SK-N-SH (cell line): ENCODE results near the gene PAPLN. TPM values are rescaled to one million over a fixed set of nuclear protein-coding genes. Genes with fewer than 3 reads are reported as not detected.

ENCODE experiments used
- CTCF ChIA-PET: fragments of 300-600, 350-600 bp; formaldehyde crosslinking; extraction: SDS; loops from one replicate; lab custom pipeline; 2021; lab: Yijun Ruan, JAX
- POLR2A ChIA-PET: fragments of 350-600 bp; sonication (Branson Sonifier 250); formaldehyde crosslinking; extraction: SDS; loops from one replicate; lab custom pipeline; 2020; ENCODE audit warnings: antibody characterized with exemption, inconsistent platforms; lab: Yijun Ruan, JAX
- DNase-seq: peaks from one replicate; pipeline ENCODE4 v3.0.0; 2012
- H2AFZ ChIP-seq: fragments of 200-600 bp; sonication (generic); 2 replicates; pipeline ENCODE4 v1.8.1; 2016; ENCODE audit warnings: antibody characterized with exemption, mild to moderate bottlenecking, low read depth
- H3F3A ChIP-seq: fragments of 200-600 bp; sonication (generic); replicated peaks from 2 replicates; pipeline ENCODE3; 2016; ENCODE audit warnings: antibody characterized with exemption, mild to moderate bottlenecking; ENCODE audit not compliant: insufficient read depth
- H3K27ac ChIP-seq, 2 experiments: fragments of 200-500 bp in 1 of 2; fragments of 200-600 bp in 1 of 2; sonication (Bioruptor generic) in 1 of 2; sonication (generic), shearing (Covaris generic) in 1 of 2; 2 replicates each; pipeline versions ENCODE4 v1.5.1 to v1.6.1; 2014 to 2016; ENCODE audit warnings: low read depth in 2 of 2, inconsistent platforms in 1 of 2, low read length in 1 of 2, mild to moderate bottlenecking in 1 of 2, mixed read lengths in 1 of 2
- H3K27me3 ChIP-seq: fragments of 200-600 bp; sonication (generic), shearing (Covaris generic); 2 replicates; pipeline ENCODE4 v1.6.1; 2016; ENCODE audit warnings: mixed run types; ENCODE audit not compliant: insufficient read depth
- H3K36me3 ChIP-seq, 2 experiments: fragments of 200-500 bp in 1 of 2; fragments of 200-600 bp in 1 of 2; sonication (Bioruptor generic) in 1 of 2; sonication (generic) in 1 of 2; replicated peaks in 1 of 2; 2 replicates each; pipeline versions ENCODE3 to v1.5.1; 2014 to 2016; ENCODE audit warnings: low read length in 1 of 2, mild to moderate bottlenecking in 1 of 2; ENCODE audit not compliant: insufficient read depth in 2 of 2, control insufficient read depth in 1 of 2
- H3K4me1 ChIP-seq, 2 experiments: fragments of 200-500 bp in 1 of 2; fragments of 200-600 bp in 1 of 2; sonication (Bioruptor generic) in 1 of 2; sonication (generic), shearing (Covaris generic) in 1 of 2; 2 replicates each; pipeline versions ENCODE4 v1.5.1 to v1.6.1; 2014 to 2016; ENCODE audit warnings: low read depth in 1 of 2, low read length in 1 of 2, mixed run types in 1 of 2; ENCODE audit not compliant: insufficient read depth in 2 of 2, control insufficient read depth in 1 of 2
- H3K4me2 ChIP-seq: fragments of 200-600 bp; sonication (generic), shearing (Covaris generic); 2 replicates; pipeline ENCODE4 v1.6.1; 2017; ENCODE audit warnings: mixed run types
- H3K4me3 ChIP-seq, 2 experiments: fragments of 200-500 bp in 1 of 2; fragments of 200-600 bp in 1 of 2; sonication (Bioruptor generic) in 1 of 2; sonication (generic), shearing (Covaris generic) in 1 of 2; 2 replicates each; pipeline versions ENCODE4 v1.5.1 to v1.8.1; 2014 to 2016; ENCODE audit warnings: low read depth in 2 of 2, inconsistent platforms in 1 of 2, low read length in 1 of 2, mild to moderate bottlenecking in 1 of 2, mixed read lengths in 1 of 2, moderate library complexity in 1 of 2
- H3K79me2 ChIP-seq: fragments of 200-600 bp; sonication (generic); 2 replicates; pipeline ENCODE4 v1.8.1; 2017; ENCODE audit warnings: mild to moderate bottlenecking; ENCODE audit not compliant: insufficient read depth
- H3K9ac ChIP-seq: fragments of 200-600 bp; sonication (generic); 2 replicates; pipeline ENCODE4 v1.6.1; 2017; ENCODE audit warnings: mixed run types
- H3K9me2 ChIP-seq: fragments of 200-600 bp; sonication (generic); 2 replicates; pipeline ENCODE4 v1.6.1; 2017; ENCODE audit warnings: mixed run types
- H3K9me3 ChIP-seq: fragments of 200-600 bp; sonication (generic); 2 replicates; pipeline ENCODE4 v1.6.1; 2017; ENCODE audit warnings: mixed run types, mild to moderate bottlenecking, moderate library complexity
- H4K20me1 ChIP-seq: fragments of 200-600 bp; sonication (generic); 2 replicates; pipeline ENCODE4 v1.6.1; 2017; ENCODE audit warnings: mild to moderate bottlenecking, mixed run types; ENCODE audit not compliant: insufficient read depth
- CHD2 ChIP-seq: fragments of 150-350 bp; IDR thresholded peaks from 2 replicates; pipeline ENCODE4 v1.6.1; 2018; ENCODE audit warnings: low read length; ENCODE audit not compliant: partially characterized antibody
- EP300 ChIP-seq, 2 experiments: IDR thresholded peaks; 2 replicates each; pipeline versions ENCODE4 v1.4.0 to v1.6.1; 2012; ENCODE audit warnings: borderline replicate concordance in 1 of 2, low read depth in 1 of 2, low read length in 1 of 2
- EZH2phosphoT487 ChIP-seq: fragments of 200-600 bp; sonication (generic); IDR thresholded peaks from 2 replicates; pipeline ENCODE4 v1.6.1; 2017; ENCODE audit warnings: low read depth, mixed run types, mild to moderate bottlenecking, antibody characterized with exemption, moderate library complexity, borderline replicate concordance
- FOSL2 ChIP-seq: IDR thresholded peaks from 2 replicates; pipeline ENCODE4 v1.4.0; 2012; ENCODE audit warnings: low read depth, mild to moderate bottlenecking, moderate library complexity, borderline replicate concordance
- FOXJ3 ChIP-seq: sonication (generic); formaldehyde crosslinking; IDR thresholded peaks from 2 replicates; pipeline ENCODE4 v1.5.1; 2020; ENCODE audit warnings: mild to moderate bottlenecking, missing genetic modification reagents
- GABPA ChIP-seq: IDR thresholded peaks from 2 replicates; pipeline ENCODE4 v1.4.0; 2012; ENCODE audit warnings: low read depth, mild to moderate bottlenecking
- JUND ChIP-seq: IDR thresholded peaks from 2 replicates; pipeline ENCODE4 v1.4.0; 2012
- RAD21 ChIP-seq: IDR thresholded peaks from 2 replicates; pipeline ENCODE4 v1.6.1; 2012; ENCODE audit warnings: mild to moderate bottlenecking, low read length
- RCOR1 ChIP-seq: fragments of 150-350 bp; IDR thresholded peaks from 2 replicates; pipeline ENCODE4 v1.6.1; 2017; ENCODE audit warnings: antibody characterized with exemption, low read length
- RXRA ChIP-seq: IDR thresholded peaks from 2 replicates; pipeline ENCODE4 v1.4.0; 2012; ENCODE audit warnings: low read depth, mild to moderate bottlenecking, borderline replicate concordance
- SMC3 ChIP-seq: IDR thresholded peaks from 2 replicates; pipeline ENCODE4 v1.6.1; 2012; ENCODE audit warnings: low read depth, low read length, improper control_type of control experiment
- TCF12 ChIP-seq: IDR thresholded peaks from 2 replicates; pipeline ENCODE4 v1.4.0; 2012
- YY1 ChIP-seq: IDR thresholded peaks from 2 replicates; pipeline ENCODE4 v1.4.0; 2012; ENCODE audit warnings: low read depth, mild to moderate bottlenecking
- WGBS: methylation state at CpG from one replicate; pipeline ENCODE4 v1.1.6; 2017; ENCODE audit warnings: low lambda C conversion rate; 5-methylcytosine and 5-hydroxymethylcytosine counted together
- polyA plus RNA-seq, 3 experiments: library from polyadenylated mRNA; depleted of rRNA; stranded (reverse); fragments of >200 nt; gene quantifications; 2 replicates each; pipeline ENCODE4 v1.2.3, GENCODE V29; 2012
- TF ChIP-seq, protein P1 (sequence below): fragments of 150-350 bp; IDR thresholded peaks from 2 replicates; pipeline ENCODE4 v1.6.1; 2016; ENCODE audit warnings: mild to moderate bottlenecking, low read depth, low read length
- TF ChIP-seq, protein P2 (sequence below): IDR thresholded peaks from 2 replicates; pipeline ENCODE4 v1.4.0; 2012; ENCODE audit warnings: low read depth, borderline replicate concordance
- TF ChIP-seq, protein P3 (sequence below): IDR thresholded peaks from 2 replicates; pipeline ENCODE4 v1.4.0; 2012; ENCODE audit warnings: low read depth
- TF ChIP-seq, protein P4 (sequence below): fragments of 150-350 bp; IDR thresholded peaks from 2 replicates; pipeline ENCODE4 v1.6.1; 2017; ENCODE audit warnings: antibody characterized with exemption, low read length, low read depth, borderline replicate concordance
- TF ChIP-seq, protein P5 (sequence below): IDR thresholded peaks from 2 replicates; pipeline ENCODE4 v1.6.1; 2012; ENCODE audit warnings: mild to moderate bottlenecking, low read depth, low read length, moderate library complexity

Gene PAPLN
- polyA plus RNA-seq, 1 of the 3 experiments (the other 2 are of a cell fraction): 0.13 TPM

DNA sequence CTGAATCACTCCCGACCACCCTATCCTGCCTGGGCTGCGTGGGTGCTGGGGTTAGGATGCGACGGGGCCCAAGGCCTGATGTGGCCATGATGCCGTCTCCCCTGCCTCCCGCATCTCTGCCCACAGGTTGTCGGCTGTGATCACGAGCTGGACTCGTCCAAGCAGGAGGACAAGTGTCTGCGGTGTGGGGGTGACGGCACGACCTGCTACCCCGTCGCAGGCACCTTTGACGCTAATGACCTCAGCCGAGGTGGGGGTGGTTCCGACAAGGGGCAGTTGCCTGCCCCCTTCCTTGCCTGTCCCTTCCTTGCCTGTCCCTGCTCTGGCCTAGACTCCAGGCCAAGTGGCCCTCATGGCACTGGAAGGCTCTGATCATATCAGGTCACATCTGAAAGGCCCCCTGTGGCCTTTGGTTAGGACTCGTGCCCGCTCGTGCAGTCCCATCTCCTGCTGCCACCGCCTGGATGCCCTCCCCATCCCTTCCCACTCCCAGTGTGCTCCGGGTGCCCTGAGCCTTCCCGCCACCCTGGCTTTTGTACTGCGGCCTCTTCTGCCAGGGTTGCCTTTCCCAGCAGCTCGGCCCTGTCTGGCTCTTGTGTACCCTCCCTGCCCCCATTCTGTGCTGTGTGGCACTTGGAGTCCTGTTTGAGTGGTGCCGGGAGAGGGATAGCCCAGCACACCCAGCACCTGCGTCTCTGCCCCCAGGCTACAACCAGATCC is 13.6 kb downstream of the PAPLN start:
- DNase-seq: no peak
- WGBS: 88% methylated on average over 23 of the region's 27 CpGs
- Histone ChIP-seq H3K27ac (no peak overlapping the region), H3K9me2 (no peaks in the 10 kb centered on the region), H2AFZ (no peak overlapping the region), H3K9ac (no peak overlapping the region), H3K36me3 (no peaks in the 10 kb centered on the region), H4K20me1 (no peaks in the 10 kb centered on the region), H3K27me3 (no peaks in the 10 kb centered on the region), H3K4me2 (no peak overlapping the region), H3F3A (no peaks in the 10 kb centered on the region), H3K4me1 (no peaks in the 10 kb centered on the region), H3K9me3 (no peaks in the 10 kb centered on the region), H3K4me3 (no peak overlapping the region), H3K79me2 (no peaks in the 10 kb centered on the region)
- TF ChIP-seq JUND: no peak
- TF ChIP-seq TCF12: no peak
- TF ChIP-seq FOXJ3 (CRISPR knock-in tag): no peak
- TF ChIP-seq EP300 (IDR thresholded peaks at IDR 0.05; ENCODE audit: borderline replicate concordance in 1 of 2, low read depth in 1 of 2, low read length in 1 of 2): no peak
- no peak for TF ChIP-seq CHD2
- TF ChIP-seq GABPA: no peak
- no peak for TF ChIP-seq SMC3
- CTCF ChIA-PET: interaction anchor here (1.0 kb wide), 1 partner anchor 149 kb away, joined by 3 read pairs; no protein-coding TSS in a partner anchor
- POLR2A ChIA-PET: no interaction called here

DNA sequence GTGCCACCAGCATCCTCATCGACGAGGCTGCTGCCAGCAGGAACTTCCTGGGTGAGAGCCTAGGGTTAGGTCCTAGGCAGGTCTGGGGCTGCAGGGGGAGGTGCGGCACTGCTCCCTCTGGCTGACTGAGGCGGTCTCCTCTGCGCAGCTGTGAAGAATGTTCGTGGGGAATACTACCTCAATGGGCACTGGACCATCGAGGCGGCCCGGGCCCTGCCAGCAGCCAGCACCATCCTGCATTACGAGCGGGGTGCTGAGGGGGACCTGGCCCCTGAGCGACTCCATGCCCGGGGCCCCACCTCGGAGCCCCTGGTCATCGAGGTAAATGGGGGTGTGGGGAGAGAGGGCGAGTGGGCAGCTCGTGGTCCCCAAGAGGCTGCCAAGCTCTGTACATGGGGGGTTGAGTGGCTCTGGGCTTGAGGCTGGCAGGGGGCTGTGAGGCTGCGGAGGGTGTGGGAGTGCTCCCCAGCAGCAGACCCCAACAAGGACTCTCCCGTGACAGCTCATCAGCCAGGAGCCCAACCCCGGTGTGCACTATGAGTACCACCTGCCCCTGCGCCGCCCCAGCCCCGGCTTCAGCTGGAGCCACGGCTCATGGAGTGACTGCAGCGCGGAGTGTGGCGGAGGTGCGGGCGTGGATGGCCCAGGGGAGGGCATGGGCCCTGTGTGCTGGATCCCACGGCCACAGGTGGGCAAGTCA is 14.4 kb downstream of the PAPLN start:
- Histone ChIP-seq H3K27me3 (no peaks in the 10 kb centered on the region), H3K79me2 (no peaks in the 10 kb centered on the region), H3K9me2 (no peaks in the 10 kb centered on the region), H4K20me1 (no peaks in the 10 kb centered on the region), H3F3A (no peaks in the 10 kb centered on the region), H3K27ac (no peak overlapping the region), H3K36me3 (no peaks in the 10 kb centered on the region), H3K4me1 (no peaks in the 10 kb centered on the region), H3K9me3 (no peaks in the 10 kb centered on the region), H3K4me3 (no peak overlapping the region), H2AFZ (no peak overlapping the region), H3K4me2 (no peak overlapping the region), H3K9ac (no peak overlapping the region)
- POLR2A ChIA-PET: no interaction called here
- peak; percentile 27 for DNase-seq
- WGBS: 77% methylated on average over 12 of the region's 30 CpGs
- TF ChIP-seq RAD21: no peak
- TF ChIP-seq YY1: no peak
- no peak for TF ChIP-seq GABPA
- TF ChIP-seq, protein P1, sequence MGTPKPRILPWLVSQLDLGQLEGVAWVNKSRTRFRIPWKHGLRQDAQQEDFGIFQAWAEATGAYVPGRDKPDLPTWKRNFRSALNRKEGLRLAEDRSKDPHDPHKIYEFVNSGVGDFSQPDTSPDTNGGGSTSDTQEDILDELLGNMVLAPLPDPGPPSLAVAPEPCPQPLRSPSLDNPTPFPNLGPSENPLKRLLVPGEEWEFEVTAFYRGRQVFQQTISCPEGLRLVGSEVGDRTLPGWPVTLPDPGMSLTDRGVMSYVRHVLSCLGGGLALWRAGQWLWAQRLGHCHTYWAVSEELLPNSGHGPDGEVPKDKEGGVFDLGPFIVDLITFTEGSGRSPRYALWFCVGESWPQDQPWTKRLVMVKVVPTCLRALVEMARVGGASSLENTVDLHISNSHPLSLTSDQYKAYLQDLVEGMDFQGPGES: no peak
- TF ChIP-seq, protein P2, sequence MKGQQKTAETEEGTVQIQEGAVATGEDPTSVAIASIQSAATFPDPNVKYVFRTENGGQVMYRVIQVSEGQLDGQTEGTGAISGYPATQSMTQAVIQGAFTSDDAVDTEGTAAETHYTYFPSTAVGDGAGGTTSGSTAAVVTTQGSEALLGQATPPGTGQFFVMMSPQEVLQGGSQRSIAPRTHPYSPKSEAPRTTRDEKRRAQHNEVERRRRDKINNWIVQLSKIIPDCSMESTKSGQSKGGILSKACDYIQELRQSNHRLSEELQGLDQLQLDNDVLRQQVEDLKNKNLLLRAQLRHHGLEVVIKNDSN: no peak
- no peak for TF ChIP-seq SMC3
- TF ChIP-seq, protein P3, sequence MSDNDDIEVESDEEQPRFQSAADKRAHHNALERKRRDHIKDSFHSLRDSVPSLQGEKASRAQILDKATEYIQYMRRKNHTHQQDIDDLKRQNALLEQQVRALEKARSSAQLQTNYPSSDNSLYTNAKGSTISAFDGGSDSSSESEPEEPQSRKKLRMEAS: no peak
- no peak for TF ChIP-seq EZH2phosphoT487
- TF ChIP-seq RCOR1: no peak
- TF ChIP-seq, protein P4, sequence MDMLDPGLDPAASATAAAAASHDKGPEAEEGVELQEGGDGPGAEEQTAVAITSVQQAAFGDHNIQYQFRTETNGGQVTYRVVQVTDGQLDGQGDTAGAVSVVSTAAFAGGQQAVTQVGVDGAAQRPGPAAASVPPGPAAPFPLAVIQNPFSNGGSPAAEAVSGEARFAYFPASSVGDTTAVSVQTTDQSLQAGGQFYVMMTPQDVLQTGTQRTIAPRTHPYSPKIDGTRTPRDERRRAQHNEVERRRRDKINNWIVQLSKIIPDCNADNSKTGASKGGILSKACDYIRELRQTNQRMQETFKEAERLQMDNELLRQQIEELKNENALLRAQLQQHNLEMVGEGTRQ: no peak
- TF ChIP-seq FOSL2: no peak
- TF ChIP-seq EP300 (IDR thresholded peaks at IDR 0.05; ENCODE audit: borderline replicate concordance in 1 of 2, low read depth in 1 of 2, low read length in 1 of 2): no peak
- TF ChIP-seq, protein P5, sequence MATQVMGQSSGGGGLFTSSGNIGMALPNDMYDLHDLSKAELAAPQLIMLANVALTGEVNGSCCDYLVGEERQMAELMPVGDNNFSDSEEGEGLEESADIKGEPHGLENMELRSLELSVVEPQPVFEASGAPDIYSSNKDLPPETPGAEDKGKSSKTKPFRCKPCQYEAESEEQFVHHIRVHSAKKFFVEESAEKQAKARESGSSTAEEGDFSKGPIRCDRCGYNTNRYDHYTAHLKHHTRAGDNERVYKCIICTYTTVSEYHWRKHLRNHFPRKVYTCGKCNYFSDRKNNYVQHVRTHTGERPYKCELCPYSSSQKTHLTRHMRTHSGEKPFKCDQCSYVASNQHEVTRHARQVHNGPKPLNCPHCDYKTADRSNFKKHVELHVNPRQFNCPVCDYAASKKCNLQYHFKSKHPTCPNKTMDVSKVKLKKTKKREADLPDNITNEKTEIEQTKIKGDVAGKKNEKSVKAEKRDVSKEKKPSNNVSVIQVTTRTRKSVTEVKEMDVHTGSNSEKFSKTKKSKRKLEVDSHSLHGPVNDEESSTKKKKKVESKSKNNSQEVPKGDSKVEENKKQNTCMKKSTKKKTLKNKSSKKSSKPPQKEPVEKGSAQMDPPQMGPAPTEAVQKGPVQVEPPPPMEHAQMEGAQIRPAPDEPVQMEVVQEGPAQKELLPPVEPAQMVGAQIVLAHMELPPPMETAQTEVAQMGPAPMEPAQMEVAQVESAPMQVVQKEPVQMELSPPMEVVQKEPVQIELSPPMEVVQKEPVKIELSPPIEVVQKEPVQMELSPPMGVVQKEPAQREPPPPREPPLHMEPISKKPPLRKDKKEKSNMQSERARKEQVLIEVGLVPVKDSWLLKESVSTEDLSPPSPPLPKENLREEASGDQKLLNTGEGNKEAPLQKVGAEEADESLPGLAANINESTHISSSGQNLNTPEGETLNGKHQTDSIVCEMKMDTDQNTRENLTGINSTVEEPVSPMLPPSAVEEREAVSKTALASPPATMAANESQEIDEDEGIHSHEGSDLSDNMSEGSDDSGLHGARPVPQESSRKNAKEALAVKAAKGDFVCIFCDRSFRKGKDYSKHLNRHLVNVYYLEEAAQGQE: no peak
- no peak for TF ChIP-seq RXRA
- CTCF ChIA-PET: no interaction called here
